ENCODE data around the gene FAM9C.

DNA sequence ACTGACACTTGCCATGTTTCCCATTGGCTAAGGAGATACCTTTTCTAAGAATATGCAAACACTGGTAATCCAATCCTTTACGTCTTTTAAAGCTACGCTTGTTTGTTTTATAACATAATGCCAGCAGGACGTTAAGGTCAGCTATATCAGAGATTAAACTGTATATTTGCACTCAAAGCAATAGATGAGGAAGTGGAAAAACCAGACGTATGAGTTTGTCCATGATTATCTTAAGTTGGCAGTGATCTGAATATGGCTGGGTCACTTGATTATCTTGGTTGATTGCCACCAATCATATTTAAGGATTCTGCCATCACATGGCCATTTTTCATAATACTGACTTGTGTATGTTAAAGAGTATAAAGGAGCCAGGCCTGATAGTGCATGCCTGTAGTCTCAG is 50.1 kb downstream of the FAM9C start:
- TF ChIP-seq, protein P1, sequence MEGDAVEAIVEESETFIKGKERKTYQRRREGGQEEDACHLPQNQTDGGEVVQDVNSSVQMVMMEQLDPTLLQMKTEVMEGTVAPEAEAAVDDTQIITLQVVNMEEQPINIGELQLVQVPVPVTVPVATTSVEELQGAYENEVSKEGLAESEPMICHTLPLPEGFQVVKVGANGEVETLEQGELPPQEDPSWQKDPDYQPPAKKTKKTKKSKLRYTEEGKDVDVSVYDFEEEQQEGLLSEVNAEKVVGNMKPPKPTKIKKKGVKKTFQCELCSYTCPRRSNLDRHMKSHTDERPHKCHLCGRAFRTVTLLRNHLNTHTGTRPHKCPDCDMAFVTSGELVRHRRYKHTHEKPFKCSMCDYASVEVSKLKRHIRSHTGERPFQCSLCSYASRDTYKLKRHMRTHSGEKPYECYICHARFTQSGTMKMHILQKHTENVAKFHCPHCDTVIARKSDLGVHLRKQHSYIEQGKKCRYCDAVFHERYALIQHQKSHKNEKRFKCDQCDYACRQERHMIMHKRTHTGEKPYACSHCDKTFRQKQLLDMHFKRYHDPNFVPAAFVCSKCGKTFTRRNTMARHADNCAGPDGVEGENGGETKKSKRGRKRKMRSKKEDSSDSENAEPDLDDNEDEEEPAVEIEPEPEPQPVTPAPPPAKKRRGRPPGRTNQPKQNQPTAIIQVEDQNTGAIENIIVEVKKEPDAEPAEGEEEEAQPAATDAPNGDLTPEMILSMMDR (IDR thresholded peaks at IDR 0.05): no peak
- no peak for TF ChIP-seq POLR2A (IDR thresholded peaks at IDR 0.05)
